NOMO-1 (cell line): Measurements from ENCODE around the gene PLEKHA8.

Experiments
- DNase-seq, 2 experiments: peaks; one replicate each; lab custom pipeline; 2025; ENCODE audit not compliant: unreplicated experiment in 2 of 2; lab: John Stamatoyannopoulos, UW

Gene PLEKHA8

GRCh38 chr7:30140456-30140855, 112.2 kb downstream of the PLEKHA8 start:
- no peak for DNase-seq

DNA sequence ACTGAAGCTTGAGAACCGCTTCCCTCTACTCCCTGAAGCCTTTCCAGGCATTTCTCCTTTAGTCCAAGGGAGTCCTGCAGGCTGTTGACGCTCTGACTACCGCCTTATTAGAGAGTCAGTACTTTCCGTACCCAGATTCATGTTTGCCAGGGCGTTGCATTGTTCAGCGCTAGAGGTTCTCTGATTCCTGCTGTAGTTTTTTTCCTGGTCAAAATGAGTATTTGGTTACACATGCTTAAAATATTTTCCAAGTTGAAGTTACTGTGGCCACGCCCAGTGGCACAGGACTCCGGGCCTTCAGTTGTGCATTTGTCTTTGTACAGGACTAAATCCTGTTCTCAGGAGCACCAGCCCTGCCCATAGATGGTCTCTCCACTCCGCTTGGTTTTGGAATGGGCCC, 114.5 kb downstream of the PLEKHA8 start:
- DNase-seq = no peak

- no peak for DNase-seq
Measured at GRCh38 chr7:30143748-30144251, 115.6 kb downstream of the PLEKHA8 start.

DNA sequence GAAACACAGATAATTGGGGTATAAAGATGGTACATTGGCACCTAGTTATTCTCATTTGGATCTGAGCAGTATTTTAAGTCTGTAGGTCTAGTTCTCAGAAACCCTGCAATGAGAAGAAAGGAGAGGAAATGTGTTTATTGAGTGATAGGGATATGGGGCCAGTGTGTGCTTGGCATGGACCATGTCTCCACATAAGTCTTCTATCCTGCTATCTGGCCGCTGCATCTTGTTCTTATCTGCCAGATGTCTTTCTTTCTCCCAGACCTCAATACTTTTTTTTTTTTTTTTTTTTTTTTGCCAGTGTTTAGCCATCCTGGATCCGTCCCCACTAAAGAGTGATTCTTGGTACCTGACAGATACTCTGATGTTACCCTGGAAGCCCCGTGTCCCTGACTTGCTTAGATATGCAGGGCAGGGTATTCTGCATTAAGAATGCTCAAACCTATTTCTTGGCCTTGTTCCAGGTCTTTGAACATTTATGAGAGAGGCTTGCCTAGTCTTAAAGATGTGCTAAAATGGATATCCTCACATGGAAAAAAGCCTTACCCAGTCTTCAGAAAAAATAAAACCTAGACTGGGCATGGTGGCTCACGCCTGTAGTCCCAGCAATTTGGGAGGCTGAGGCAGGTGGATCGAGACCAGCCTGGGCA, 116.6 kb downstream of the PLEKHA8 start:
- DNase-seq = no peak

DNA sequence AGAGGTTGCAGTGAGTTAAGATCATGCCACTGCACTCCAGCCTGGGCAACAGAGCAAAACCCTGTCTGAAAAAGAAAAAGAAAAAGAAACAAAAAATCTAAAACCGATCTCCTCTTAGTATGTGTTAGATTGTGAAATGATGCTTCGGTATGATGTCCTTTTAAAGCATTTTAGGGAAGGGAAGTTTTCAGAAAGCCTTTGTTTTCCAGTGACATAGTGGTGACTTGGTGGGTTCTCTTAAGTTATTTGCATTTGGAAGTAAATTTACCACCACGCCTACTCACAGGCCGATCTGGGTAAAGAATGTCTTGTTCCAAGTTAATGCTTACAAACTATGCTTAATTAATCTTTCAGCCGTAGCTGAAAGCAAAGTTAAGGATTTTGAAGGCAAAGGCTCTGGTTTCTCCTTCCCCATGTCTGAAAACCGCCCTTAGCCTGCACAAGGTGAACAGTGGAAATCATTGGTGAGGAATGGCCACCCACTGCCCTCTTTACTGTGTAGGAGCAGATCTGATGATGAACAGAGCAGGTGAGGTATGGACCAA, 117.3 kb downstream of the PLEKHA8 start:
- no peak for DNase-seq

GRCh38 chr7:30146127-30146612, 118.0 kb downstream of the PLEKHA8 start:
- DNase-seq = no peak

GRCh38 chr7:30147223-30147622, 119.0 kb downstream of the PLEKHA8 start:
- DNase-seq = no peak

- no peak for DNase-seq
Measured at GRCh38 chr7:30147785-30148184, 119.6 kb downstream of the PLEKHA8 start.

DNA sequence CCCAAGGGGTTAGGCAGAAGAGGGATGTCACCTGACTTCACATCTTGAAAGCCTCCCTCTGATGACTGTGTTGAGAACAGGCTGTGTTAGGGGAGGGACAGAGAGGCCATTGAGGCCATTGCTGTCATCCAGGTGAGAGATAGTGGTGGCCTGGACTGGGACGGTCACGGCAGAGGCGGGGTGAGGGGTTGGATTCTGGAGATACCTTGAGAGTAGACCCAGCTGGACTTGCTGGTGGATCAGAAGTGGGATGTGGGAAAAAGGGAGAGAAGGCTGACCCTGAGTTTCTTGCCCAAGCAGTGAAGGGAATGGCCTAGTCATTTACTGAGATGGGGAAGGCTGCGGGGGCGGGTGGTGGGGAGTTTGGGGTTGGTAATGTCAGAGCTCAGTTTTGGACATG, 120.2 kb downstream of the PLEKHA8 start:
- DNase-seq = no peak

DNA sequence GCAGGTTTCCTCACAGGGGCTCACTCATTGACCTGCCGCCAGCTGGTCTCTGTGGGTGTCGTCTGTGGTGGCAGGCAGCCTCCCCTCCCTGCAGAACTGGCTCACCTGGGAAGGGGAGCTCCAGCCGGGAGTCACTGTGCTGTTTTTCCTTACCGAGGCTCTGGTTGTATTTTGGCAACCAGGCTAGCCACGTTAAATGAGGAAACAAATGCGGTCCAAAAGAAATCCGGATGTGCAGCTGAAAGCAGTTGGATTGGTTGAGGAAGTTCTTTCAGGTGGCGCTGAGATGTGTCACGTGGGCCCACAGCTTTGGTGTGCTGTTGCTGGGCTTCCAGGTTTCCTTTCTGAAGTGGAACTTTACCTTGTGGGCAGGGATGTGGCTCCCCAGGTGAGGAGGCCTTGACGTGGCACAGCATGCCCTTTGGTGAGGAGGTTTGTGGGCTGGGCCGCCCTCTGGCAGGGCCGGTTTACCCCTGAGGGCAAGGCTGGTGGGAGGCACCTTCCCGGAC, 120.8 kb downstream of the PLEKHA8 start:
- DNase-seq = peak; percentile 67 to 76

GRCh38 chr7:30149640-30150272, 121.5 kb downstream of the PLEKHA8 start:
- no peak for DNase-seq

DNA sequence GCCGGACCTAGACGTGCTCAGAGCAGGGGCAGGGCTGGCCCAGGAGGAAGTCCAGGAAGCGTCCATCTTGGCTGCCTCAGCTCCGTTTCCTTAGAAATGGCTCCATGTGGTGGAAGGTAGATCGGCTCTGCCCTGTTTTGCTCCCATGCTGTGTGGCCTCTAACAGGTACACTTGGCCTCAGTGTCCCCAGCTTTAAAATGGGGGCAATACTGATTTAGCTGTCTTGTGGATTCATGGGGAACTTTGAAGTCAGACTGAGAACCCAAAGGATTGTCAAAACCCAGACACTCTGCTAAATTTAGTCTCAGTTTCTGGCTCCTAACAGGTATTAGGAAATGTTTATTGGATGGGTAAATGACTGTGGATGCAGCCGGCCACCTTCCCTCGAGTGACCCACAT, 122.5 kb downstream of the PLEKHA8 start:
- DNase-seq = no peak

GRCh38 chr7:30154111-30154587, 125.9 kb downstream of the PLEKHA8 start:
- DNase-seq = peak in 1 of 2 experiments; percentile 7

- no peak for DNase-seq
Measured at GRCh38 chr7:30155481-30155880, 127.3 kb downstream of the PLEKHA8 start.

- no peak for DNase-seq
Measured at GRCh38 chr7:30157204-30157603, 129.0 kb downstream of the PLEKHA8 start.

DNA sequence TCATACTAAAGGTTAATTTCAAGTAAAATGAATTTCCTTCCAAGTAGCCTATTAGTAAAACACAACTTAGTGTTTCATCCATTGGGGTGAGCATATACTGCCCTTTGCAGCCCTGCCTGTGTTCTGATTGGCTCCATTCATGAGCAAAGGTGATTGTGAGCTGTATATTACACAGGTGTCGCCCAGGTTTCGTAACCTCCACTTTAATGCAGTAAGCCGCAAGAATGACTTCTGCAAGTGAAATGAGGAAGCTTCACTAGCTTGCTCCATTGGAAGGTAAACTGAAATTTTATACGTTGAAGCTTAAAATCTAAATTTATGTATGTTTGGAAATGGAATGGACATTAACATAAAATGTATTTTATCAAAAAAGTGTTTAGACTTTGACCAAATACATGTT, 131.0 kb downstream of the PLEKHA8 start:
- DNase-seq = peak; percentile 45 to 81

- DNase-seq = peak; percentile 90 to 97
Measured at GRCh38 chr7:30159698-30160143, 131.5 kb downstream of the PLEKHA8 start.

GRCh38 chr7:30160329-30160728, 132.1 kb downstream of the PLEKHA8 start:
- no peak for DNase-seq

- peak in 1 of 2 experiments; percentile 16 for DNase-seq
Measured at GRCh38 chr7:30162133-30162532, 133.9 kb downstream of the PLEKHA8 start.

DNA sequence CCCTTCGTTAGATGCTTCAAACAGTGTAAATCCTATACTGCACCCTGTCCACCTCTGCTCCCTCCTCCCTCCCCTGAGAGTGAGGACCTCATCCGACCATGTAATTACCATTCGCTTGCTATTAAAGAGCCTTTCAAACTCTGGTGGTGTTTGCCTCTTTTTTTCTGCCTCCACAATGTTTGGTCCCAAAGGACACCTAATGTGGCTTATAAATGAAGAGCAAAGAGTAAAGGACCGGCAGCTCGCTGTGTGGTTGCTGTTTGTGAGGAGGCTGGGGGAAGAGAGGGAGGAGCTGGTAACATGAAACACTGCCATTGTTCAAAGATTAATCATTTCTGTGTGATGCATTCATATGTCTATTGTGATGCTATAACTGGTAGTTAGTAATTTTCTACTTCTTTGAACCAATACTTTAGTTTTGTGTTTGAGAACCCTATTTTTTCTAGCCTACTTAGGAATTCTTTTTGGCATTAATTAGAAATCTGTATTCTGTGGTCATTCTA, 134.5 kb downstream of the PLEKHA8 start:
- DNase-seq = no peak

- peak; percentile 56 to 65 for DNase-seq
Measured at GRCh38 chr7:30163231-30163894, 135.2 kb downstream of the PLEKHA8 start.
